ENCODE results near the gene SLC12A6.

The SLC12A6 gene

DNA sequence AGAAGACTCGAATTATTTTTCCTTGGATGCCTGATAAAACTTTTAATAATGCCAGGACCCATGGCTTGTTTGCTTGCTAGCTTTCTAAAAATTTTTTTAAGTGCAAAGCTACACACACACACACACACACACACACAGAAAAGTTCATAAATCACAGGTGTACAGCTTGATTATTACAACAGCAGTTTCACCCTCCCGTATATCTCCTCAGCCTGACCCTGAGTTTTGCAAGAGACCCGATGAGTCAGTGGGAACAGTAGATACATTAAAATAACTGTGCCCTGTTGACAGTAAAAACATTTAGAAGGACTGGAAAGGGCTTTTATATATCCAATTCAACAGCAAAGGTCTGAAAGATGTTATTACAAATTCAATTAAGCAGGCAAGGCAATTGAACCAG is 66.1 kb downstream of the SLC12A6 start:
- TF ChIP-seq ZFX (IDR thresholded peaks at IDR 0.05; ENCODE audit: borderline replicate concordance): no peak
- TF ChIP-seq, protein P1, sequence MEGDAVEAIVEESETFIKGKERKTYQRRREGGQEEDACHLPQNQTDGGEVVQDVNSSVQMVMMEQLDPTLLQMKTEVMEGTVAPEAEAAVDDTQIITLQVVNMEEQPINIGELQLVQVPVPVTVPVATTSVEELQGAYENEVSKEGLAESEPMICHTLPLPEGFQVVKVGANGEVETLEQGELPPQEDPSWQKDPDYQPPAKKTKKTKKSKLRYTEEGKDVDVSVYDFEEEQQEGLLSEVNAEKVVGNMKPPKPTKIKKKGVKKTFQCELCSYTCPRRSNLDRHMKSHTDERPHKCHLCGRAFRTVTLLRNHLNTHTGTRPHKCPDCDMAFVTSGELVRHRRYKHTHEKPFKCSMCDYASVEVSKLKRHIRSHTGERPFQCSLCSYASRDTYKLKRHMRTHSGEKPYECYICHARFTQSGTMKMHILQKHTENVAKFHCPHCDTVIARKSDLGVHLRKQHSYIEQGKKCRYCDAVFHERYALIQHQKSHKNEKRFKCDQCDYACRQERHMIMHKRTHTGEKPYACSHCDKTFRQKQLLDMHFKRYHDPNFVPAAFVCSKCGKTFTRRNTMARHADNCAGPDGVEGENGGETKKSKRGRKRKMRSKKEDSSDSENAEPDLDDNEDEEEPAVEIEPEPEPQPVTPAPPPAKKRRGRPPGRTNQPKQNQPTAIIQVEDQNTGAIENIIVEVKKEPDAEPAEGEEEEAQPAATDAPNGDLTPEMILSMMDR (IDR thresholded peaks at IDR 0.05): no peak
- no peak overlapping the region for H3K27ac ChIP-seq

DNA sequence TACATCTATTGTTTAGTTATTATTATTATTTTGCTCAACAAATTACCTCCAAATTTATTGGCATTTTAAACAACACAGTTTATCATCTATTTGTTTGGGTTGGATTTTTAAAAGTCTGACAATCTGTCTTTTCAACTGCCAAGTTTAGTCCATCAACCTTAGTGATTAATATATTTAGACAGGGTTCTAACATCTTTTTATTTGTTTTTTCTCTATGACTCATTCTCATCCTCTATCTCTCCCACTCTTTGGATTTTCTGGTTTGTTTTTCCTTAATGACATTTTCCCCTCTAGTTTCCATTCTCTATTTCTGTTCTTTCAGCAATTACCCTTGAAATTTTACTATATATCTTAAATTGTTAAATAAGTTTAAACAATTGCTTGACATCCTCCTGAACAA is 70.8 kb downstream of the SLC12A6 start:
- no peak overlapping the region for H3K27ac ChIP-seq
- TF ChIP-seq ZFX (IDR thresholded peaks at IDR 0.05; ENCODE audit: borderline replicate concordance): no peak
- TF ChIP-seq, protein P1 (IDR thresholded peaks at IDR 0.05): no peak

DNA sequence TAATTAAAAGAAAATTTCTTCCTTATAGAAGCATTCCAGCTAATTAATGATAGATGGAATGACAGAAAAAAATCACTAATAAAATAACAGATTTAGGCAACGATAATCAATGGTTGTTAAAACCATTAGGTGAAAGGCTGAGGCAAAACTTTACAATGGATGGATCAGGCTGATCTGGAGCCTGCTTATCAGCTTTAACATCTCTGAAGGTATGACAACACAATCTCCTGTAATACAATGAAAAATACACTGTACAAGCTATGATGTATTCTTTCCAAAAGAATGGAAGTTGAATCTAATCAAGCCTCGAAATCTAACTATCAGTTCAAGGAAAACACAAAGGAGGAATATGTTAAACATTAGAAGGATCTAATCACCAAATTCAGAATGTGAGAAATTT is 73.5 kb downstream of the SLC12A6 start:
- TF ChIP-seq, protein P1 (IDR thresholded peaks at IDR 0.05): no peak
- no peak for TF ChIP-seq ZFX (IDR thresholded peaks at IDR 0.05; ENCODE audit: borderline replicate concordance)
- H3K27ac ChIP-seq: no peak overlapping the region

DNA sequence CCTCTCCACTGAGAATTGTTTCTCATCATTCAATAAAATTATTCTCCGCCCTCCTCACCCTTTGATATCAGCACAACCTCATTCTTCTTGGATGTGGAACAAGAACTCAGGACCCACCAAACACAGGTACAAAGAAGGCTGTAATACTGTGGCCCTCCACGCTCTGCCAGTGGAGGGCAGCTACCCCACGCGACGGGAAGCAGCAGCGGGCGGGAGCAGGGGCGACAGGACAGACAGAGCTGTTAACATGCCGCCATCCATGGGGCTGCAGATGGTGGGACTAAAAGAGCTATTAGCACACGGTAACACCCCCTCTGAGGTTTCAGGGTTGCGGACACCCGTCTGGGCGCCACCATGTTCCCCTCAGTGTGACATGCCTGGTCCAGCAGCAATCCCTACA is 75.2 kb downstream of the SLC12A6 start:
- no peak overlapping the region for H3K27ac ChIP-seq
- no peak for TF ChIP-seq ZFX (IDR thresholded peaks at IDR 0.05; ENCODE audit: borderline replicate concordance)
- TF ChIP-seq, protein P1 (IDR thresholded peaks at IDR 0.05): no peak

DNA sequence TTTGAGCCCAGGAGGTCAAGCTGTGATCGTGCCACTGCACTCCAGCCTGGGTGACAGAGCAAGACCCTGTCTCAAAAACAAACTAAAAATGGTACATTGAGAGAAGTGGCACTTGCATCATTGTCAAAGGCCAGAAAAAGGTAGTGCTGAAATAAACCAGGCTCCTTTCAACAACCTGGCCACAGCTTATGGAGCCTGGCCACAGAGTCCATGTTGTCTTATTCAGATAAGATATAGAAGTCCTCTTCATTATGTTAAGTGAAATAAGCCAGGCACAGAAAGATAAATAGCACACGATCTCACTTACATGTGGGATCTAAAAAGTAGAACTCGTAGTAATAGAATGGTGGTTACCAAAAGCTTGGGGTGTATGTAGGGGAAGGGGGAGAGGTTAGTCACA is 78.0 kb downstream of the SLC12A6 start:
- no peak for TF ChIP-seq ZFX (IDR thresholded peaks at IDR 0.05; ENCODE audit: borderline replicate concordance)
- TF ChIP-seq, protein P1 (IDR thresholded peaks at IDR 0.05): no peak
- H3K27ac ChIP-seq: no peak overlapping the region

DNA sequence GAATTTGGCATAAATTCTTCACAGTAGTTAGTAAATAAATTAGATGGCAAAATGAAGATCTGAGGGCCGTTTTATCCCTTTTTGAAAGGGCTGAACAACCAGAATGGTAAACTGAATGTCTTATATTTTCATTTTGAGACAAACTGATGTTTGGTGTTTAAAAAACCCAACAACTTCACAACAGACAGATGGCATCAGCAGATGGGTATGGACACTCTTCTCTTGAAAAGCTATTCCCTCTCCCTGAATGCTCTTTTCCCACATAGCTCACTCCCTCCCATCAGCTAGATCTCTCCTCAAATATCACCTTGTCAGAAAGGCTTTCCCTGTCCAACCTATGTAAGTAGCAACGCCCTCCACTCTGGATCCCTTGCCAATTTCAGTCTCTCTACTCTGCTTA is 79.4 kb downstream of the SLC12A6 start:
- no peak overlapping the region for H3K27ac ChIP-seq
- no peak for TF ChIP-seq ZFX (IDR thresholded peaks at IDR 0.05; ENCODE audit: borderline replicate concordance)
- TF ChIP-seq, protein P1 (IDR thresholded peaks at IDR 0.05): no peak

DNA sequence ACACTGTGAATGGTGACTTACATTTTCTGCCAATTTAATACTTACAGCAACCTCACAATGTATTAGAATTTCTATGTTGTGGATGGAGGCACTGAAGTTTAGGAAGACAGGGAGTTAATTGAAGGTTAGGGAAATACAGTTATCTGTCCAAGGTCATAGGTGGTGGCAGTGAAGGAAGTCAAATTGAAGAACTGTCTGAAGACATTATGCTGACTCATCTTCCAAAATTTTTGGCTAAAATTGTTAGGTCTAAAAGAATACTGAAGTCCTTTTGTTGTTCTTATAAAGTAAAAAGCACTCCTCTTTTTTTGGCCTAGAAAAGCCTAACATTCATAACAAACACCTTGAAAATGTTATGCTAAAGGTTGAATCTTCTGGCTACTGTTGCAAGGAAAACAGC is 85.0 kb downstream of the SLC12A6 start:
- TF ChIP-seq, protein P1 (IDR thresholded peaks at IDR 0.05): no peak
- TF ChIP-seq ZFX (IDR thresholded peaks at IDR 0.05; ENCODE audit: borderline replicate concordance): no peak
- H3K27ac ChIP-seq: no peak overlapping the region
